Activated CD4-positive, CD25-positive, alpha-beta regulatory T cell (primary cell): Measurements from ENCODE around the gene ANTXR2.

Experiments used
- DNase-seq, 4 experiments: peaks; one replicate each; lab custom pipeline; 2025; lab: John Stamatoyannopoulos, UW

The ANTXR2 gene

DNA sequence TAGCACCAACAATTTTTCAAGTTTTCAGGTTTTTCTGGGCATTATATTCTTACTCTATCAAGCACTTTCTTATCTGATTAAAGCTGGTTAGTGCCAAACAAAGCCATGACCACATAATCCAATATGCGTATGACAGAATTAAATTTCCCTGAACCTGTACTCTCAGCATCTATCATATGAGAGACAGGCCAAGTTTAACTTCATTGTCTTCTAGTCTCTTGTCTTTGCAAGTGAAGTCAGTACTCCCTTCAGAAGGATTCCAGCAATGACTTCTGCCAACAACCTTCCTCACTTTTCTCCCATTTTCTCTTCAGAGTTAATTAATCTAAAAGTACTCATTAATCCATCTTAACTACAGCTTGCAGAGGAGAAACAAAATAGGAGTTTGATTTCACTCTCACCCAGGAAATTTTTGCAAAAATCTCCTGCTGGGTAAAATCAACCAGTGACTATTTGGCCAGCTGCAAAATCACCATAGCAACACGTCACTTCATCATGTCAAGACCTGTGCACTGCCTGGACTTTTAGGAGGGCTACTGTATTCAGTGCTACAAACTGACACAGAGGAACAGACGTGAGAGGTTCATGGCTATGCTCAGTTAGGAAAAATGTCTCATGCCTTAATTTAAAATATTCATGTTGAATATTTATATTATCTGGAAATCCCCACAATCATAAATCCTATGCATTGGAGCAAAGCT, 208.4 kb downstream of the ANTXR2 start:
- DNase-seq = no peak

DNA sequence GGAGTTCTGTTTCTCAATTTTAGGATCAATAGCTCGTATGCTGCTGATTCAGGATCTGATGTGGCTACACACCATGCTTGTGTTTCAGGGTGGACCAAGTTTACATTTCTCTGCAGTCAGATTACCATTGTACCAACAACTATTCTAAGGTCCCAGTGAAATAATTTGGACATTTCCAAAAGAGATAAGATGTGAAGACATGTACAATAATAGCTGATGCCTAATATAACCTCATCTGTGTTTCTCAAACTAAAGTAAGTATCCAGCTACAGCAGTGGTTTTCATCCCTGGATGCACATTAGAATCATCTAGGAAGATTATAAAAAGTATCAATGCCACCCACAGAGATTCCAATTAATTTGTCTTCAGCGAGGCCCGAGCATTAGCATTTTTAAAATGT, 209.7 kb downstream of the ANTXR2 start:
- no peak for DNase-seq

- no peak for DNase-seq
These were observed 210.2 kb downstream of the ANTXR2 start for GRCh38 chr4:79862821-79863220.

- no peak for DNase-seq
These were observed 215.2 kb downstream of the ANTXR2 start for GRCh38 chr4:79857811-79858210.

DNA sequence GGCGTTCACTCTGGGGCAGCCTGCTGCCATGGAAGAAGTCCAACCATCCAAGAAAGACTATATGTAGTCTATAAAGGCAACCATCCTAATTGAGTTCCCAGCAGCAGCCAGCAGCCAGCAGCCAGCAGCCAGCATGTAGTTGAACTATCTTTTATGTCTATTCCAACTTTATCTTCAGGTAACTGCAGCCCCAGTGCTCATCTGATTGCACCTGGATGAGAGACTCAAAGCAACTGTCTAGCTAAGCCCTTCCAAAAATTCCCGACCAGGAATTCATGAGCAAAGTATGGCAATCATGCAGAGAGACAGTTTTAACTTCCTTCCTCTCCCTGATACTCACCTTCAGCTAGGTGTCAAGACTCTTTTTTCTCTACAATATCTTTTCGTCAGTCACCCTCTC, 216.8 kb downstream of the ANTXR2 start:
- no peak for DNase-seq

DNA sequence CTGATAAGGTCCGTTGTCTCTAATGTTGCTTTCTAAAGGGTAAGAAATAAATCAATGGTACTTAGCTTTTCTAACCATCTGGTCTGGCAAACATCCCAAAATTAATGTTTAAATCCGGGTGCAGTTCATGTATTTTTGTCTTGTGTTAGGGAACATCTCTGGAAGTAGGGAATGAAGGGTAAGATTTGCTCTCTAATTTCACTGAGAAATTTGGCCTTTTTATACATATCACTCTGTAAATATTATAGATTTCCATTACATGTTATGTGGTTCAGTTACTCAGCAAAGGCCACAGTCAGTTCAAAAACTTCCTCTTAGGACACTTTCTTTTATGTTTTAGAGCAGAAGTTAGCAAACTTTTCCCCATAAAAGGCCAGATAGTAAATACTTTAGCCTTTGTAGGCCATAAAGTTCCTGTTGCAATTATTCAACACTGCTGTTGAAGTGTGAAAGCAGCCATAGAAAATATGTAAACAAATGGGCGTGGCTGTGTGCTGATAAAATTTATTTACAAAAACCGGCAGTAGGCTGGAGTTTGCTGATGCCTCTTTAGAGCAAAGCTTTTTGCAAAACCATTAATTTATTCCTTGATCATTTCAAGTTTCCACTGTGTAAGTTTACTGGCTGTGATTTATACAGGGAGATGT, 218.1 kb downstream of the ANTXR2 start:
- no peak for DNase-seq

DNA sequence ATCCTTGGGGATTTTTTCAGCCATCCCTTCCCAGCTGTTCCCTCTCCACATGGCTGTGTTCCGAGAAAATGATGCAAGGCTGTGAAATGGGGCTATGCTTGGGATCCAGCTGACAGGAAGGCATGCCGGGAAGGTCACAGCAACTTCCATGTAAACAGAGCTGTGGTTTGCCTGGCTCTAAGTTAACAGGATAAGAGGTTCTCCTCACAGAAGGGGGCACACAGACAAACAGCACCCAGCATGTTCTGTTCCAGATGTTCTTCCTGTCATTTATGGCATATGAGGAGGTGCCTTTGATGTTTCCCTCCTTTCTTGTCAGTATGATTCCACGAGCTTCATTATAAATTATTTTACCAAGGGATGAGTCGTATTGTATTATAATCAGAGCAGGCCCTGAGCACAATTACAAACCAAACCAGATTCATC, 220.7 kb downstream of the ANTXR2 start:
- DNase-seq = no peak

GRCh38 chr4:79851625-79852304, 221.3 kb downstream of the ANTXR2 start:
- no peak for DNase-seq
